OCI-LY7 (cell line): Measurements from ENCODE around the gene SPECC1.

Source experiments
- CTCF ChIP-seq: fragments of 200-600 bp; sonication (generic); conservative IDR thresholded peaks from 2 replicates; pipeline ENCODE4 v1.5.1; 2014; ENCODE audit warnings: mild to moderate bottlenecking, antibody characterized with exemption, low read length, moderate library complexity, mixed read lengths
- EZH2phosphoT487 ChIP-seq: fragments of 200-600 bp; sonication (generic); IDR thresholded peaks from 2 replicates; pipeline ENCODE4 v1.6.1; 2018; ENCODE audit warnings: low read depth, borderline replicate concordance, mild to moderate bottlenecking, mixed run types, antibody characterized with exemption, low read length, moderate library complexity, mixed read lengths

- TF ChIP-seq CTCF (no peak), EZH2phosphoT487 (no peak)
Measured at GRCh38 chr17:20039037-20039436, 29.9 kb downstream of the SPECC1 start.
